Fibroblast of lung (primary cell): ENCODE data around the gene CEACAM16.
"Not testable (repeated sequence)": the region's sequence is repeated elsewhere in the genome, so short reads cannot be mapped to it uniquely, and the experiment has no call there.

Source experiments
- CTCF ChIP-seq, 2 donors: IDR thresholded peaks in 1 of 2; conservative IDR thresholded peaks in 1 of 2; 1 replicate in 1 of 2; 2 replicates in 1 of 2; pipeline ENCODE4 v1.5.1; 2011 to 2012; ENCODE audit warnings: low read length in 2 of 2, control low read depth in 1 of 2, inconsistent platforms in 1 of 2, low read depth in 1 of 2, mild to moderate bottlenecking in 1 of 2
- EZH2 ChIP-seq: IDR thresholded peaks from 2 replicates; pipeline ENCODE4 v1.5.1; 2012; ENCODE audit warnings: low read length, control low read depth, mild to moderate bottlenecking; ENCODE audit errors: missing control alignments

GRCh38 chr19:44670027-44670426 lies 28.9 kb upstream of the CEACAM16 start:
- not testable (repeated sequence) for TF ChIP-seq CTCF (conservative IDR thresholded peaks at IDR 0.05 in 1 of 2, IDR thresholded peaks at IDR 0.05 in 1 of 2; ENCODE audit: low read depth in 1 of 2, low read length in 2 of 2); EZH2
